ENCODE measurements around the gene SCN5A. TPM values are rescaled to one million over a fixed set of nuclear protein-coding genes. Genes with fewer than 3 reads are reported as not detected.

Gene SCN5A
- total and polyA plus RNA-seq, 2 experiments from 2014 or later, result 10.2 to 10.6 TPM

GRCh38 chr3:38515367-38515766 is 134.1 kb downstream of the SCN5A start (continued):
- TF ChIP-seq NANOG (IDR thresholded peaks at IDR 0.05; ENCODE audit: borderline replicate concordance), result no peak

- Histone ChIP-seq H2AFZ (no peak overlapping the region), H3F3A (replicated peaks; ENCODE audit: low read depth) (no peaks in the 10 kb centered on the region), H3K9me2 (ENCODE audit: insufficient read depth) (no peaks in the 10 kb centered on the region), H3K27ac (ENCODE audit: low read depth) (no peak overlapping the region), H3K36me3 (ENCODE audit: insufficient read depth) (0 out of 2 replicates have a peak, but pooled peaks cover 6% of the 10 kb centered on the region), H4K20me1 (replicated peaks; ENCODE audit: insufficient read depth) (peaks cover 5% of the 10 kb centered on the region; the same call in 1 of the 2 replicates), H3K4me3 (no peak overlapping the region), H3K4me2 (no peak overlapping the region), H3K4me1 (ENCODE audit: insufficient read depth) (no peaks in the 10 kb centered on the region), H3K27me3 (ENCODE audit: insufficient read depth) (no peaks in the 10 kb centered on the region), H3K79me2 (replicated peaks; ENCODE audit: insufficient read depth) (no peaks in the 10 kb centered on the region)
- TF ChIP-seq JUNB (IDR thresholded peaks at IDR 0.05; ENCODE audit: unreplicated experiment), result no peak
- TF ChIP-seq ZNF331 (CRISPR knock-in tag; IDR thresholded peaks at IDR 0.05; ENCODE audit: low read depth), result no peak
- TF ChIP-seq EZH2phosphoT487 (IDR thresholded peaks at IDR 0.05; ENCODE audit: unreplicated experiment), result no peak
- TF ChIP-seq EZH2 (IDR thresholded peaks at IDR 0.05; ENCODE audit: low read depth, unreplicated experiment), result no peak
- TF ChIP-seq ETS1 (IDR thresholded peaks at IDR 0.05), result no peak
- TF ChIP-seq ZNF114 (CRISPR knock-in tag; IDR thresholded peaks at IDR 0.05), result no peak
- TF ChIP-seq POLR2AphosphoS5 (IDR thresholded peaks at IDR 0.05; ENCODE audit: low read depth), result no peak
- no peak for TF ChIP-seq ZNF462 (CRISPR knock-in tag; IDR thresholded peaks at IDR 0.05)
- TF ChIP-seq STAT1 (IDR thresholded peaks at IDR 0.05; ENCODE audit: unreplicated experiment), result no peak
- TF ChIP-seq REST (IDR thresholded peaks at IDR 0.05; ENCODE audit: unreplicated experiment), result no peak
- no peak for TF ChIP-seq CTCF (conservative IDR thresholded peaks at IDR 0.05; ENCODE audit: low read depth in 2 of 2)
- TF ChIP-seq CREB1 (CRISPR knock-in tag; IDR thresholded peaks at IDR 0.05; ENCODE audit: low read depth), result no peak
- TF ChIP-seq NANOG (IDR thresholded peaks at IDR 0.05; ENCODE audit: borderline replicate concordance), result no peak
- H3K36me3 Mint-ChIP-seq (ENCODE audit: low read depth), result peaks cover 21% of the 10 kb centered on the region
- no peaks in the 10 kb centered on the region for H3K27me3 Mint-ChIP-seq (ENCODE audit: insufficient read depth, low read depth, poor library complexity)
- ATAC-seq (no peak), DNase-seq (ENCODE audit: low spot score) (no peak)
- H3K4me3 Mint-ChIP-seq, result no peak overlapping the region
- no peaks in the 10 kb centered on the region for H3K4me1 Mint-ChIP-seq
- no peak overlapping the region for H3K27ac Mint-ChIP-seq
- H3K9me3 Mint-ChIP-seq, result no peaks in the 10 kb centered on the region
These were observed 137.9 kb downstream of the SCN5A start for GRCh38 chr3:38511546-38511945.
